ENCODE data around the gene IER5. TPM values are rescaled to one million over a fixed set of nuclear protein-coding genes. Genes with fewer than 3 reads are reported as not detected.

IER5 gene
- total RNA-seq, 1 donor from 2014 or later = 156 TPM

- peak; percentile 32 for DNase-seq
- H3K36me3 Mint-ChIP-seq (ENCODE audit: low read depth) = peaks cover 33% of the 10 kb centered on the region
- peak; percentile 20 for ATAC-seq (ENCODE audit: low read depth)
- intact Hi-C loops (cut with micrococcal nuclease) = loop anchor here (1.0 to 10.0 kb wide), 4 partner anchors 54 to 1205 kb away; partner anchors contain the start of genes MR1, TOR1AIP1 and XPR1
- H3K4me1 Mint-ChIP-seq = peaks cover 49% of the 10 kb centered on the region
- POLR2A ChIA-PET = interaction anchor here (0.6 to 38.3 kb wide), 12 partner anchors 8 to 1304 kb away, joined by 3 to 1783 read pairs (median 14); partner anchors contain the start of genes ACBD6, GLUL, MR1 and STX6
- no peak for TF ChIP-seq CTCF (IDR thresholded peaks at IDR 0.05)
- H3K27me3 Mint-ChIP-seq = no peaks in the 10 kb centered on the region
- CTCF ChIA-PET = interaction anchor here (0.6 to 7.2 kb wide), 6 partner anchors 17 to 80 kb away, joined by 3 to 194 read pairs (median 7); no protein-coding TSS in a partner anchor
- no peaks in the 10 kb centered on the region for H3K9me3 Mint-ChIP-seq
- H3K4me3 Mint-ChIP-seq = peak overlapping the region; percentile 99
- peak overlapping the region; percentile 98 for H3K27ac Mint-ChIP-seq
These were observed 1.0 kb upstream of the IER5 start for GRCh38 chr1:181087400-181087901.

GRCh38 chr1:181089017-181089675 lies 646 bp downstream of the IER5 start:
- Mint-ChIP-seq H3K4me1 (peaks cover 58% of the 10 kb centered on the region), H3K36me3 (ENCODE audit: low read depth) (peaks cover 47% of the 10 kb centered on the region), H3K9me3 (no peaks in the 10 kb centered on the region), H3K4me3 (peak overlapping the region; percentile 99), H3K27ac (peak overlapping the region; percentile 98), H3K27me3 (no peaks in the 10 kb centered on the region)
- intact Hi-C loops (cut with micrococcal nuclease) = loop anchor here (5.0 to 10.0 kb wide), 3 partner anchors 336 to 1207 kb away; partner anchors contain the start of genes TOR1AIP1 and XPR1
- POLR2A ChIA-PET = interaction anchor here (0.6 to 38.3 kb wide), 17 partner anchors 9 to 1749 kb away, joined by 3 to 1783 read pairs (median 15); partner anchors contain the start of genes MR1 and STX6
- CTCF ChIA-PET = interaction anchor here (1.8 to 7.2 kb wide), 3 partner anchors 53 to 61 kb away, joined by 7 to 194 read pairs (median 62); no protein-coding TSS in a partner anchor
- DNase-seq (no peak), ATAC-seq (ENCODE audit: low read depth) (no peak)
- no peak for TF ChIP-seq CTCF (IDR thresholded peaks at IDR 0.05)

GRCh38 chr1:181089676-181090544 lies 1.4 kb downstream of the IER5 start:
- no peak for TF ChIP-seq CTCF (IDR thresholded peaks at IDR 0.05)
- peaks cover 55% of the 10 kb centered on the region for H3K36me3 Mint-ChIP-seq (ENCODE audit: low read depth)
- peak; percentile 60 for ATAC-seq (ENCODE audit: low read depth)

GRCh38 chr1:181090641-181091126 lies 2.2 kb downstream of the IER5 start:
- ATAC-seq (ENCODE audit: low read depth) = no peak
- DNase-seq = no peak
- TF ChIP-seq CTCF (IDR thresholded peaks at IDR 0.05) = no peak
- H3K27ac Mint-ChIP-seq = peak overlapping the region; percentile 95
- intact Hi-C loops (cut with micrococcal nuclease) = loop anchor here (1.0 kb wide), 3 partner anchors 9 to 588 kb away; partner anchors contain the start of gene ACBD6
- peaks cover 60% of the 10 kb centered on the region for H3K4me1 Mint-ChIP-seq
- no peaks in the 10 kb centered on the region for H3K27me3 Mint-ChIP-seq
- ChIA-PET POLR2A (interaction anchor here (0.6 to 38.3 kb wide), 18 partner anchors 10 to 588 kb away, joined by 3 to 1783 read pairs (median 8); partner anchors contain the start of genes ACBD6, MR1 and STX6), CTCF (interaction anchor here (0.7 to 4.0 kb wide), 11 partner anchors 14 to 62 kb away, joined by 3 to 62 read pairs (median 6); no protein-coding TSS in a partner anchor)
- H3K36me3 Mint-ChIP-seq (ENCODE audit: low read depth) = peaks cover 62% of the 10 kb centered on the region
- no peaks in the 10 kb centered on the region for H3K9me3 Mint-ChIP-seq
- H3K4me3 Mint-ChIP-seq = peak overlapping the region; percentile 94

More at GRCh38 chr1:181089676-181090544, 1.4 kb downstream of the IER5 start:
- ChIA-PET POLR2A (interaction anchor here (0.6 to 38.3 kb wide), 20 partner anchors 9 to 587 kb away, joined by 3 to 1783 read pairs (median 8); partner anchors contain the start of genes ACBD6, MR1 and STX6), CTCF (interaction anchor here (0.7 to 4.0 kb wide), 11 partner anchors 15 to 63 kb away, joined by 3 to 62 read pairs (median 6); no protein-coding TSS in a partner anchor)
- Mint-ChIP-seq H3K9me3 (no peaks in the 10 kb centered on the region), H3K27me3 (no peaks in the 10 kb centered on the region), H3K4me1 (peaks cover 58% of the 10 kb centered on the region), H3K27ac (peak overlapping the region; percentile 95), H3K4me3 (peak overlapping the region; percentile 94)
- intact Hi-C loops (cut with micrococcal nuclease) = loop anchor here (1.0 to 10.0 kb wide), 6 partner anchors 9 to 1208 kb away; partner anchors contain the start of genes ACBD6, TOR1AIP1 and XPR1
- peak; percentile 71 for DNase-seq
